ENCODE results near the gene AS3MT. TPM values are rescaled to one million over a fixed set of nuclear protein-coding genes. Genes with fewer than 3 reads are reported as not detected.

The AS3MT gene
- total RNA-seq, 3 donors from 2014 or later, result 0.27 to 1.6 TPM; not detected in 1

GRCh38 chr10:102904346-102904745 is 35.1 kb downstream of the AS3MT start:
- Histone ChIP-seq H3K36me3 (ENCODE audit: low read depth) (no peaks in the 10 kb centered on the region), H3K4me1 (ENCODE audit: low read depth) (no peaks in the 10 kb centered on the region), H3K9me3 (no peaks in the 10 kb centered on the region), H3K4me3 (no peak overlapping the region)
- DNase-seq, result no peak
- no peak for TF ChIP-seq CTCF (IDR thresholded peaks at IDR 0.05)
- intact Hi-C loops (cut with DNase I, micrococcal nuclease), result loop anchor here (5.0 to 10.0 kb wide), 4 partner anchors 67 to 172 kb away; partner anchors contain the start of gene CYP17A1 (in 1 of the 2)
- ATAC-seq, result no peak

GRCh38 chr10:102906507-102906906 is 37.2 kb downstream of the AS3MT start:
- no peaks in the 10 kb centered on the region for H3K36me3 ChIP-seq (ENCODE audit: low read depth)
- H3K4me3 ChIP-seq, result no peak overlapping the region
- no peak for ATAC-seq
- no peaks in the 10 kb centered on the region for H3K9me3 ChIP-seq
- intact Hi-C loops (cut with DNase I, micrococcal nuclease), result loop anchor here in 1 of 2 donors (10.0 kb wide), 1 partner anchor 172 kb away; no protein-coding TSS in a partner anchor
- H3K4me1 ChIP-seq (ENCODE audit: low read depth), result no peaks in the 10 kb centered on the region
- no peak for DNase-seq
- no peak for TF ChIP-seq CTCF (IDR thresholded peaks at IDR 0.05)

GRCh38 chr10:102914781-102915180 is 45.5 kb downstream of the AS3MT start:
- intact Hi-C loops (cut with DNase I, micrococcal nuclease), result loop anchor here (5.0 to 10.0 kb wide), 3 partner anchors 150 to 328 kb away; no protein-coding TSS in a partner anchor
- Histone ChIP-seq H3K9me3 (no peaks in the 10 kb centered on the region), H3K36me3 (ENCODE audit: low read depth) (no peaks in the 10 kb centered on the region), H3K4me3 (no peak overlapping the region), H3K4me1 (ENCODE audit: low read depth) (no peaks in the 10 kb centered on the region)
- no peak for TF ChIP-seq CTCF (IDR thresholded peaks at IDR 0.05)
- DNase-seq, result no peak
- no peak for ATAC-seq

- H3K4me1 ChIP-seq (ENCODE audit: low read depth), result peaks cover 6% of the 10 kb centered on the region
- ATAC-seq (no peak), DNase-seq (no peak)
- no peak for TF ChIP-seq CTCF (IDR thresholded peaks at IDR 0.05)
- H3K36me3 ChIP-seq (ENCODE audit: low read depth), result no peaks in the 10 kb centered on the region
- intact Hi-C loops (cut with DNase I, micrococcal nuclease), result loop anchor here (5.0 to 10.0 kb wide), 3 partner anchors 149 to 326 kb away; no protein-coding TSS in a partner anchor
- no peaks in the 10 kb centered on the region for H3K9me3 ChIP-seq
- no peak overlapping the region for H3K4me3 ChIP-seq
Measured at GRCh38 chr10:102916173-102916572, 46.9 kb downstream of the AS3MT start.

GRCh38 chr10:102917314-102917961 is 48.2 kb downstream of the AS3MT start:
- intact Hi-C loops (cut with DNase I, micrococcal nuclease), result loop anchor here (5.0 to 10.0 kb wide), 3 partner anchors 147 to 325 kb away; no protein-coding TSS in a partner anchor
- TF ChIP-seq CTCF (IDR thresholded peaks at IDR 0.05), result peak; percentile 95
- no peaks in the 10 kb centered on the region for H3K36me3 ChIP-seq (ENCODE audit: low read depth)
- DNase-seq (peak; percentile 85 to 91 (median 89)), ATAC-seq (peak; percentile 74)
- no peaks in the 10 kb centered on the region for H3K9me3 ChIP-seq
- H3K4me3 ChIP-seq, result peak overlapping the region; percentile 88
- peaks cover 8% of the 10 kb centered on the region for H3K4me1 ChIP-seq (ENCODE audit: low read depth)

Measured in mucosa of descending colon (tissue), 3 donors.